Testis (tissue), 2 donors: ENCODE results near the gene MED27.

Source experiments
- CTCF ChIP-seq, 3 experiments: fragments of 450-650 bp in 2 of 3; fragments of 200-600 bp in 1 of 3; sonication (generic) in 1 of 3; IDR thresholded peaks; one replicate each; pipeline ENCODE4 v1.5.1; 2016 to 2019; ENCODE audit warnings: antibody characterized with exemption in 3 of 3, mild to moderate bottlenecking in 2 of 3, moderate library complexity in 1 of 3
- POLR2A ChIP-seq: fragments of 450-650 bp; IDR thresholded peaks from one replicate; pipeline ENCODE4 v1.6.1; 2017; ENCODE audit warnings: antibody characterized with exemption, mild to moderate bottlenecking, moderate library complexity

- TF ChIP-seq POLR2A (no peak), CTCF (IDR thresholded peaks at IDR 0.05) (no peak)
Measured at GRCh38 chr9:131835151-131835910, 244.3 kb downstream of the MED27 start.
